Natural killer cell (primary cell): Measurements from ENCODE around the gene EFCAB7. TPM values are rescaled to one million over a fixed set of nuclear protein-coding genes. Genes with fewer than 3 reads are reported as not detected.
A peak's percentile ranks its signal among the peaks of the same experiment; 100 is the strongest.

Experiments
- ATAC-seq, 3 donors: fragments of 150-1000 bp in 2 of 3; fragments of 200-7000 bp in 1 of 3; cut with Tn5 transposase; 1 replicate in 1 of 3; 2 replicates in 2 of 3; pipeline ENCODE4 v1.10.0; 2021; ENCODE audit warnings: mild to moderate bottlenecking in 2 of 3, moderate library complexity in 2 of 3
- DNase-seq, 2 donors: peaks; one replicate each; pipeline versions ENCODE4 v3.0.0 to v3.0.0-alpha.2; 2013 to 2021; ENCODE audit warnings: mixed read lengths in 1 of 2
- H3K27ac ChIP-seq: one replicate; pipeline ENCODE4 v1.5.1; 2013; ENCODE audit warnings: mild to moderate bottlenecking, low read length
- H3K27me3 ChIP-seq: one replicate; pipeline ENCODE4 v1.6.1; 2013; ENCODE audit warnings: low read length; ENCODE audit not compliant: control insufficient read depth, insufficient read depth
- H3K36me3 ChIP-seq: one replicate; pipeline ENCODE4 v1.6.1; 2013; ENCODE audit warnings: low read length; ENCODE audit not compliant: control insufficient read depth, insufficient read depth
- H3K4me1 ChIP-seq: one replicate; pipeline ENCODE4 v1.6.1; 2013; ENCODE audit warnings: low read length; ENCODE audit not compliant: control insufficient read depth, insufficient read depth
- H3K4me3 ChIP-seq: one replicate; pipeline ENCODE4 v1.5.1; 2013; ENCODE audit warnings: low read length
- H3K9me3 ChIP-seq: one replicate; pipeline ENCODE4 v1.6.1; 2013; ENCODE audit warnings: low read length; ENCODE audit not compliant: control insufficient read depth, insufficient read depth
- H3K27ac Mint-ChIP-seq, 2 donors: one replicate each; pipeline ENCODE4 v1.8.0; 2022; ENCODE audit warnings: mild to moderate bottlenecking in 2 of 2, mixed read lengths in 2 of 2, moderate library complexity in 1 of 2
- H3K27me3 Mint-ChIP-seq, 2 donors: one replicate each; pipeline ENCODE4 v1.8.0; 2022; ENCODE audit warnings: low read depth in 2 of 2, mixed read lengths in 2 of 2
- H3K36me3 Mint-ChIP-seq: one replicate; pipeline ENCODE4 v1.8.0; 2022; ENCODE audit warnings: mixed read lengths
- H3K4me1 Mint-ChIP-seq, 2 donors: one replicate each; pipeline ENCODE4 v1.8.0; 2022; ENCODE audit warnings: mixed read lengths in 2 of 2
- H3K4me3 Mint-ChIP-seq: one replicate; pipeline ENCODE4 v1.8.0; 2022; ENCODE audit warnings: mild to moderate bottlenecking, moderate library complexity, mixed read lengths
- H3K9me3 Mint-ChIP-seq, 2 donors: one replicate each; pipeline ENCODE4 v1.8.0; 2022; ENCODE audit warnings: mixed read lengths in 2 of 2
- WGBS: methylation state at CpG from one replicate; pipeline ENCODE4 v1.1.7; 2013; ENCODE audit warnings: missing lambda C conversion rate; ENCODE audit not compliant: insufficient coverage; 5-methylcytosine and 5-hydroxymethylcytosine counted together
- intact Hi-C: fragments of 100-400 bp; cut with micrococcal nuclease; formaldehyde crosslinking; loops from one replicate; pipeline ENCODE4 v1.14.2; 2022
- total RNA-seq, 4 donors: library from RNA; stranded (reverse); fragments of 120-200 nt in 1 of 4; gene quantifications; one replicate each; pipeline versions ENCODE4 v1.2.3 to v1.2.4, GENCODE V29; 2013 to 2022
- TF ChIP-seq, protein P1 (sequence below): fragments of 200-600 bp; IDR thresholded peaks from one replicate; pipeline ENCODE4 v1.8.0; 2022; ENCODE audit warnings: antibody characterized with exemption

Gene EFCAB7
- total RNA-seq, 3 donors from 2014 or later (not counting 1 experiment from before 2014, with no cell fraction given): 5.4 to 7.5 (median 6.0) TPM

DNA sequence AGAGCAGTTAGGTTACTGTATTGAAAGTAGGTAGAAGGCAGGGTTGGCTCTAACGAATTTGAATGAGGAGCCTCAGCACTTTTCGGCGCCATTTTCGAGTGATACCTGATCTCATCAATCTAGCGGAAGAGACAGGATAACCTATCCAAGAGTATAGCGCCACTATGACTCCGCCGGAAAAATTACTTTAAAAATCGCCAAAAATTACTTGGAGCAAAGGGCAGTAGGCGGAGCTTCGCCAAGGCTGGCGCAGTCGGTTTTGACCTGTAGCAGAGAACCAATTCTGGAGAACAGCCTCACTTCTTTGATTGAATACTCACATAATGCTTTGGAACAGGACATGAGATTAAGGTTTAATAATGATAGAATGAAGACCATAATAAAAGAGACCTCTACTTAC, 25.6 kb downstream of the EFCAB7 start:
- 94% methylated on average over 13 of the region's 13 CpGs for WGBS
- no peaks in the 10 kb centered on the region for H3K27me3 Mint-ChIP-seq
- ATAC-seq (no peak), DNase-seq (no peak)
- Histone ChIP-seq H3K27me3 (no peaks in the 10 kb centered on the region), H3K9me3 (no peaks in the 10 kb centered on the region), H3K36me3 (no peaks in the 10 kb centered on the region), H3K4me3 (no peak overlapping the region), H3K27ac (no peak overlapping the region), H3K4me1 (no peaks in the 10 kb centered on the region)
- TF ChIP-seq, protein P1, sequence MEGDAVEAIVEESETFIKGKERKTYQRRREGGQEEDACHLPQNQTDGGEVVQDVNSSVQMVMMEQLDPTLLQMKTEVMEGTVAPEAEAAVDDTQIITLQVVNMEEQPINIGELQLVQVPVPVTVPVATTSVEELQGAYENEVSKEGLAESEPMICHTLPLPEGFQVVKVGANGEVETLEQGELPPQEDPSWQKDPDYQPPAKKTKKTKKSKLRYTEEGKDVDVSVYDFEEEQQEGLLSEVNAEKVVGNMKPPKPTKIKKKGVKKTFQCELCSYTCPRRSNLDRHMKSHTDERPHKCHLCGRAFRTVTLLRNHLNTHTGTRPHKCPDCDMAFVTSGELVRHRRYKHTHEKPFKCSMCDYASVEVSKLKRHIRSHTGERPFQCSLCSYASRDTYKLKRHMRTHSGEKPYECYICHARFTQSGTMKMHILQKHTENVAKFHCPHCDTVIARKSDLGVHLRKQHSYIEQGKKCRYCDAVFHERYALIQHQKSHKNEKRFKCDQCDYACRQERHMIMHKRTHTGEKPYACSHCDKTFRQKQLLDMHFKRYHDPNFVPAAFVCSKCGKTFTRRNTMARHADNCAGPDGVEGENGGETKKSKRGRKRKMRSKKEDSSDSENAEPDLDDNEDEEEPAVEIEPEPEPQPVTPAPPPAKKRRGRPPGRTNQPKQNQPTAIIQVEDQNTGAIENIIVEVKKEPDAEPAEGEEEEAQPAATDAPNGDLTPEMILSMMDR: no peak
- H3K9me3 Mint-ChIP-seq: no peaks in the 10 kb centered on the region
- H3K4me1 Mint-ChIP-seq: no peaks in the 10 kb centered on the region
- H3K36me3 Mint-ChIP-seq: no peaks in the 10 kb centered on the region
- no peak overlapping the region for H3K27ac Mint-ChIP-seq
- intact Hi-C loops: no loop called here
- H3K4me3 Mint-ChIP-seq: no peak overlapping the region

DNA sequence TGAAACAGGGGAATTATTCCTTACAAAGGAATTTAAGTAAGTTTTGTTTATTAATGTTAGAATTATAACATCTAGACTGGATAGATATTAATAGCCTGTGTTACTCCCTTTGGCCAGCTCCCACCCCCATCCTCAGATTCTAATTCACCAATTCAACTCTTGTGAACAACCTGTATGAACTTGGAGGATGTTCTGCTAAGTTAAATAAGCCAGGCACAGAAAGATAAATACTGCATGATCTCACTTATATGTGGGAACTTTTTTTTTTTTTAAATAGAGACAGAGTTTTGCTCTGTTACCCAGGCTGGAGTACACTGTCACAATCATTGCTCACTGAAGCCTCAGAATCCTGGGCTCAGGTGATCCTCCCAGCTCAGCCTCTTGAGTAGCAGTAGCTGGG, 32.2 kb downstream of the EFCAB7 start:
- no peaks in the 10 kb centered on the region for H3K4me1 ChIP-seq
- H3K4me3 ChIP-seq: no peak overlapping the region
- Mint-ChIP-seq H3K9me3 (no peaks in the 10 kb centered on the region), H3K27ac (no peak overlapping the region), H3K36me3 (no peaks in the 10 kb centered on the region), H3K27me3 (no peaks in the 10 kb centered on the region), H3K4me3 (no peak overlapping the region), H3K4me1 (no peaks in the 10 kb centered on the region)
- TF ChIP-seq, protein P1: no peak
- intact Hi-C loops: no loop called here
- no peaks in the 10 kb centered on the region for H3K9me3 ChIP-seq
- ATAC-seq: no peak
- no peak overlapping the region for H3K27ac ChIP-seq
- H3K36me3 ChIP-seq: no peaks in the 10 kb centered on the region
- no peaks in the 10 kb centered on the region for H3K27me3 ChIP-seq
- no peak for DNase-seq

DNA sequence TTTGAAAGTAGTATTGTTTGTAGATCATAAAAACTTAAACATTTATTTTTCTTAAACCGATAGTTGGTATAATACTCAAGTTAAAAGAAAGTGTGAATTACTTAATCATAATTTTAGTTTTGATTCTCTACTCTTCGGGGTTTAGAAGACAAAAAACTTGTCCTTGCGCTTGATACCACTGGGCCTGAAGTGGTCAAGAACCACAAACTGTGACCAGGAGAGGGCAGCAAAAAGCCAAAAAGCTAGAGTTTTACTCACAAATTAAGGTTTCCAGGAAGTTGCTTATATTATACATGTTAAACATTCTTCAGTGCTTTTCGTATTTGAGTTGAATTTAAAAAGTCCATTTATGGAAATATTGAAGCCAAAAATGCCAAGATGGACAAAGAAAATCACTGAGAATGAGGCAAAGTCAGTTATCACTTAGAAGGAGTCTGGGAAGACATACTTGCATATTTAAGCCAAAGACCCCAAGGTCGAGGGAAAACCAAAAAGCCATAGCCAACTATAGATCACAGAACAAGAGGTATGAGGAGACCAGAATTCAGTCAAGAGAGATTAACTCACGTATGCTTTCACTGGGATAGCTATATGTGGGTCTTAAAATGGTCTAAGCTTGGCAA, 34.2 kb downstream of the EFCAB7 start:
- DNase-seq: peak in 1 of 2 donors; percentile 29
- Histone ChIP-seq H3K9me3 (no peaks in the 10 kb centered on the region), H3K36me3 (no peaks in the 10 kb centered on the region), H3K4me1 (no peaks in the 10 kb centered on the region), H3K4me3 (no peak overlapping the region), H3K27me3 (no peaks in the 10 kb centered on the region), H3K27ac (no peak overlapping the region)
- intact Hi-C loops: no loop called here
- H3K4me3 Mint-ChIP-seq: no peak overlapping the region
- TF ChIP-seq, protein P1: peak; percentile 19
- H3K27ac Mint-ChIP-seq: no peak overlapping the region
- H3K4me1 Mint-ChIP-seq: no peaks in the 10 kb centered on the region
- no peaks in the 10 kb centered on the region for H3K27me3 Mint-ChIP-seq
- no peaks in the 10 kb centered on the region for H3K36me3 Mint-ChIP-seq
- no peaks in the 10 kb centered on the region for H3K9me3 Mint-ChIP-seq
- peak in 1 of 3 donors; percentile 37 for ATAC-seq
- 87% methylated on average over 5 of the region's 6 CpGs for WGBS

DNA sequence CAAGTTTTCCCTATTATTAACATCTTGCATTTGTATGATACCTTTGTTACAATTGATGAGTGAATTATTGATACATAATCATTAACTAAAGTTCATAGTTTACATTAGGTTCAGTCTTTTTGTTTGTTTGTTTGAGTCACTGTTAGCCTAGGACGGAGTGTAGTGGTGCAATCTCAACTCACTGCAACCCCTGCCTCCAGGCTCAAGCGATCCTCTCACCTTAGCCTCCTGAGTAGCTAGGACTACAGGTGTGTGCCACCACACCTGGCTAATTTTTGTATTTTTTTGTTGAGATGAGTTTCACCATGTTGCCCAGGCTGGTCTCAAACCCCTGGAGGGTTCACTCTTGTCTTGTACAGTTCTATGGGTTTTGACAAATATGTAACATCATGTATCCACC, 36.0 kb downstream of the EFCAB7 start:
- no peaks in the 10 kb centered on the region for H3K27me3 ChIP-seq
- no peaks in the 10 kb centered on the region for H3K36me3 ChIP-seq
- Mint-ChIP-seq H3K36me3 (no peaks in the 10 kb centered on the region), H3K27ac (no peak overlapping the region), H3K4me3 (no peak overlapping the region), H3K9me3 (no peaks in the 10 kb centered on the region), H3K27me3 (no peaks in the 10 kb centered on the region), H3K4me1 (no peaks in the 10 kb centered on the region)
- H3K4me1 ChIP-seq: no peaks in the 10 kb centered on the region
- no peak overlapping the region for H3K4me3 ChIP-seq
- TF ChIP-seq, protein P1: no peak
- DNase-seq (no peak), ATAC-seq (no peak)
- 100% methylated on average over 2 of the region's 2 CpGs for WGBS
- H3K9me3 ChIP-seq: no peaks in the 10 kb centered on the region
- H3K27ac ChIP-seq: no peak overlapping the region
- intact Hi-C loops: no loop called here
